Stimulated activated CD4-positive, alpha-beta T cell treated with anti-CD3 and anti-CD28 coated beads, Interleukin-2, amount 100 ng/mL, for 24 hours (primary cell): ENCODE measurements around the gene DNAH11.
A peak's percentile ranks its signal among the peaks of the same experiment; 100 is the strongest.
"Not testable (repeated sequence)": the region's sequence is repeated elsewhere in the genome, so short reads cannot be mapped to it uniquely, and the experiment has no call there.

ENCODE experiments used
- DNase-seq, 2 donors: peaks; one replicate each; pipeline ENCODE4 v3.0.0-alpha.2; 2020

The DNAH11 gene

GRCh38 chr7:21719846-21720245 is 177.0 kb downstream of the DNAH11 start:
- DNase-seq, result no peak

GRCh38 chr7:21722371-21722770 is 179.5 kb downstream of the DNAH11 start:
- DNase-seq, result no peak

GRCh38 chr7:21724562-21724961 is 181.7 kb downstream of the DNAH11 start:
- no peak for DNase-seq

GRCh38 chr7:21730399-21730798 is 187.6 kb downstream of the DNAH11 start:
- no peak for DNase-seq

- DNase-seq, result no peak
These were observed 189.1 kb downstream of the DNAH11 start for GRCh38 chr7:21731977-21732376.

- not testable (repeated sequence) for DNase-seq
These were observed 190.1 kb downstream of the DNAH11 start for GRCh38 chr7:21732956-21733355.

GRCh38 chr7:21733837-21734236 is 191.0 kb downstream of the DNAH11 start:
- DNase-seq, result no peak

GRCh38 chr7:21743493-21743892 is 200.7 kb downstream of the DNAH11 start:
- no peak for DNase-seq

- no peak for DNase-seq
These were observed 204.1 kb downstream of the DNAH11 start for GRCh38 chr7:21746949-21747348.

GRCh38 chr7:21747806-21748205 is 205.0 kb downstream of the DNAH11 start:
- DNase-seq, result no peak

- DNase-seq, result no peak
These were observed 206.5 kb downstream of the DNAH11 start for GRCh38 chr7:21749378-21749777.

GRCh38 chr7:21753071-21753470 is 210.2 kb downstream of the DNAH11 start:
- no peak for DNase-seq

GRCh38 chr7:21754963-21755362 is 212.1 kb downstream of the DNAH11 start:
- DNase-seq, result no peak

GRCh38 chr7:21757537-21758282 is 214.9 kb downstream of the DNAH11 start:
- no peak for DNase-seq

- DNase-seq, result no peak
These were observed 215.4 kb downstream of the DNAH11 start for GRCh38 chr7:21758286-21758685.

GRCh38 chr7:21762469-21762868 is 219.6 kb downstream of the DNAH11 start:
- no peak for DNase-seq

- no peak for DNase-seq
These were observed 221.0 kb downstream of the DNAH11 start for GRCh38 chr7:21763818-21764217.

- no peak for DNase-seq
These were observed 223.4 kb downstream of the DNAH11 start for GRCh38 chr7:21766218-21766617.

GRCh38 chr7:21767300-21767900 is 224.6 kb downstream of the DNAH11 start:
- DNase-seq, result peak; percentile 8 to 17

GRCh38 chr7:21768279-21768678 is 225.4 kb downstream of the DNAH11 start:
- DNase-seq, result no peak

- no peak for DNase-seq
These were observed 228.4 kb downstream of the DNAH11 start for GRCh38 chr7:21771266-21771665.

GRCh38 chr7:21771906-21772610 is 229.2 kb downstream of the DNAH11 start:
- DNase-seq, result no peak

- no peak for DNase-seq
These were observed 230.5 kb downstream of the DNAH11 start for GRCh38 chr7:21773326-21773725.

GRCh38 chr7:21777921-21778320 is 235.1 kb downstream of the DNAH11 start:
- no peak for DNase-seq
